ENCODE results near the gene NUDT19.

The NUDT19 gene

GRCh38 chr19:32675720-32676185 lies 15.9 kb upstream of the NUDT19 start, which contains the start of gene RGS9BP (continued):
- no peak for TF ChIP-seq REST (tag by site-specific recombination; IDR thresholded peaks at IDR 0.05)
- no peak; the same call in 1 of the 2 replicates for TF ChIP-seq PRDM2 (tag by site-specific recombination; IDR thresholded peaks at IDR 0.05; ENCODE audit: borderline replicate concordance)
- TF ChIP-seq PATZ1 (tag by site-specific recombination; IDR thresholded peaks at IDR 0.05), result peak; percentile 71
- no peak; the same call in 1 of the 2 replicates for TF ChIP-seq YY1 (tag by site-specific recombination; IDR thresholded peaks at IDR 0.05)
- TF ChIP-seq ZNF211 (tag by site-specific recombination; IDR thresholded peaks at IDR 0.05; ENCODE audit: low read depth), result no peak
- TF ChIP-seq ZSCAN30 (tag by site-specific recombination; IDR thresholded peaks at IDR 0.05), result no peak
- TF ChIP-seq ZNF626 (tag by site-specific recombination; IDR thresholded peaks at IDR 0.05), result no peak
- no peak for TF ChIP-seq ZNF354C (tag by site-specific recombination; IDR thresholded peaks at IDR 0.05; ENCODE audit: borderline replicate concordance, low read depth)
- no peak for TF ChIP-seq ZNF621 (tag by site-specific recombination; IDR thresholded peaks at IDR 0.05)
- no peak for TF ChIP-seq ZNF114 (tag by site-specific recombination; IDR thresholded peaks at IDR 0.05)
- no peak for TF ChIP-seq YY2 (tag by site-specific recombination; IDR thresholded peaks at IDR 0.05)
- TF ChIP-seq ZNF184 (tag by site-specific recombination; IDR thresholded peaks at IDR 0.05), result no peak
- TF ChIP-seq ZNF473 (tag by site-specific recombination; IDR thresholded peaks at IDR 0.05), result no peak
- TF ChIP-seq MZF1 (tag by site-specific recombination; IDR thresholded peaks at IDR 0.05; ENCODE audit: borderline replicate concordance), result no peak
- TF ChIP-seq ZNF174 (tag by site-specific recombination; IDR thresholded peaks at IDR 0.05), result no peak
- peak; percentile 93 for TF ChIP-seq KLF9 (tag by site-specific recombination; IDR thresholded peaks at IDR 0.05; ENCODE audit: low read depth)
- TF ChIP-seq GFI1B (tag by site-specific recombination; IDR thresholded peaks at IDR 0.05), result no peak
- TF ChIP-seq ZNF692 (tag by site-specific recombination; IDR thresholded peaks at IDR 0.05), result no peak
- peak; percentile 46 for TF ChIP-seq ZBTB26 (tag by site-specific recombination; optimal IDR thresholded peaks at IDR 0.05)
- no peak for TF ChIP-seq ZNF510 (tag by site-specific recombination; IDR thresholded peaks at IDR 0.05; ENCODE audit: insufficient replicate concordance)
- TF ChIP-seq WT1 (tag by site-specific recombination; IDR thresholded peaks at IDR 0.05), result 0 out of 2 replicates have a peak, but pooled peaks have one; percentile 58
- no peak for TF ChIP-seq ZNF138 (tag by site-specific recombination; IDR thresholded peaks at IDR 0.05; ENCODE audit: borderline replicate concordance)
- TF ChIP-seq ZNF600 (tag by site-specific recombination; IDR thresholded peaks at IDR 0.05), result peak; percentile 93
- 0 out of 2 replicates have a peak, but pooled peaks have one; percentile 56 for TF ChIP-seq ZNF596 (tag by site-specific recombination; IDR thresholded peaks at IDR 0.05)
- TF ChIP-seq ZNF645 (tag by site-specific recombination; IDR thresholded peaks at IDR 0.05), result no peak

All from HEK293 (cell line).